ENCODE data around the gene NES. TPM values are rescaled to one million over a fixed set of nuclear protein-coding genes. Genes with fewer than 3 reads are reported as not detected.
A peak's percentile ranks its signal among the peaks of the same experiment; 100 is the strongest.

Gene NES
- total RNA-seq, 1 experiment from 2014 or later = 0.37 TPM

- no peak for DNase-seq (ENCODE audit: low read depth)
These were observed 2.8 kb upstream of the NES start for GRCh38 chr1:156680056-156680455.

GRCh38 chr1:156677616-156678596 is 699 bp upstream of the NES start:
- DNase-seq (ENCODE audit: low read depth) = peak; percentile 76

GRCh38 chr1:156676114-156676819 is 940 bp downstream of the NES start:
- no peak for DNase-seq (ENCODE audit: low read depth)

GRCh38 chr1:156675210-156676113 is 1.7 kb downstream of the NES start:
- no peak for DNase-seq (ENCODE audit: low read depth)

- DNase-seq (ENCODE audit: low read depth) = peak; percentile 55
These were observed 3.7 kb downstream of the NES start for GRCh38 chr1:156673387-156674121.

GRCh38 chr1:156671804-156672203 is 5.4 kb downstream of the NES start:
- DNase-seq (ENCODE audit: low read depth) = no peak

- no peak for DNase-seq (ENCODE audit: low read depth)
These were observed 6.4 kb downstream of the NES start for GRCh38 chr1:156670791-156671190.

GRCh38 chr1:156670359-156670758 is 6.8 kb downstream of the NES start:
- DNase-seq (ENCODE audit: low read depth) = no peak

GRCh38 chr1:156669794-156670193 is 7.4 kb downstream of the NES start:
- no peak for DNase-seq (ENCODE audit: low read depth)

- no peak for DNase-seq (ENCODE audit: low read depth)
These were observed 8.2 kb downstream of the NES start for GRCh38 chr1:156668801-156669637.

- DNase-seq (ENCODE audit: low read depth) = no peak
These were observed 9.1 kb downstream of the NES start for GRCh38 chr1:156667968-156668709.

- DNase-seq (ENCODE audit: low read depth) = no peak
These were observed 9.6 kb downstream of the NES start for GRCh38 chr1:156667610-156667967.

- DNase-seq (ENCODE audit: low read depth) = no peak
These were observed 10.2 kb downstream of the NES start for GRCh38 chr1:156666862-156667609.

- DNase-seq (ENCODE audit: low read depth) = no peak
These were observed 11.7 kb downstream of the NES start for GRCh38 chr1:156665539-156665938.

- DNase-seq (ENCODE audit: low read depth) = no peak
These were observed 12.3 kb downstream of the NES start for GRCh38 chr1:156664767-156665411.

- peak; percentile 41 for DNase-seq (ENCODE audit: low read depth)
These were observed 13.0 kb downstream of the NES start for GRCh38 chr1:156664046-156664766.

GRCh38 chr1:156663178-156663577 is 14.0 kb downstream of the NES start:
- DNase-seq (ENCODE audit: low read depth) = peak; percentile 45

- DNase-seq (ENCODE audit: low read depth) = no peak
These were observed 14.5 kb downstream of the NES start for GRCh38 chr1:156662800-156663055.

All from M059J (cell line).